GM23338 (cell line): ENCODE measurements around the gene MAGI1. TPM values are rescaled to one million over a fixed set of nuclear protein-coding genes. Genes with fewer than 3 reads are reported as not detected.

Experiments used
- ATAC-seq: fragments of 200-7000 bp; cut with Tn5 transposase; 3 replicates; pipeline ENCODE4 v1.9.1; 2020
- DNase-seq: peaks from one replicate; pipeline ENCODE4 v3.0.0-alpha.2; 2015; ENCODE audit warnings: low spot score
- H2AFZ ChIP-seq: fragments of 200-600 bp; sonication (generic); 2 replicates; pipeline ENCODE4 v1.8.0; 2016; ENCODE audit warnings: antibody characterized with exemption, mild to moderate bottlenecking, moderate library complexity
- H3F3A ChIP-seq: fragments of 200-600 bp; sonication (generic); replicated peaks from 2 replicates; pipeline ENCODE4 v1.8.0; 2017; ENCODE audit warnings: antibody characterized with exemption, mixed run types, low read depth
- H3K27ac ChIP-seq: fragments of 200-600 bp; sonication (generic); 2 replicates; pipeline ENCODE4 v1.6.1; 2016; ENCODE audit warnings: low read depth
- H3K27me3 ChIP-seq: fragments of 200-600 bp; sonication (generic); 2 replicates; pipeline ENCODE4 v1.8.0; 2016; ENCODE audit warnings: mild to moderate bottlenecking, mixed run types, moderate library complexity; ENCODE audit not compliant: insufficient read depth
- H3K36me3 ChIP-seq: fragments of 200-600 bp; sonication (generic); 2 replicates; pipeline ENCODE4 v1.8.0; 2016; ENCODE audit warnings: mild to moderate bottlenecking; ENCODE audit not compliant: insufficient read depth
- H3K4me1 ChIP-seq: fragments of 200-600 bp; sonication (generic); 2 replicates; pipeline ENCODE4 v1.8.0; 2016; ENCODE audit warnings: mild to moderate bottlenecking, moderate library complexity; ENCODE audit not compliant: insufficient read depth
- H3K4me2 ChIP-seq: fragments of 200-600 bp; sonication (generic); 2 replicates; pipeline ENCODE4 v1.7.1; 2017; ENCODE audit warnings: mixed run types
- H3K4me3 ChIP-seq: fragments of 200-600 bp; sonication (generic); 2 replicates; pipeline ENCODE4 v1.6.1; 2016; ENCODE audit warnings: mixed run types
- H3K79me2 ChIP-seq: fragments of 200-600 bp; sonication (generic); replicated peaks from 2 replicates; pipeline ENCODE4 v1.8.0; 2017; ENCODE audit warnings: mild to moderate bottlenecking; ENCODE audit not compliant: insufficient read depth
- H3K9me2 ChIP-seq: fragments of 200-600 bp; sonication (generic); 2 replicates; pipeline ENCODE4 v1.8.0; 2017; ENCODE audit not compliant: insufficient read depth
- H4K20me1 ChIP-seq: fragments of 200-600 bp; sonication (generic); replicated peaks from 2 replicates; pipeline ENCODE4 v1.8.0; 2017; ENCODE audit warnings: mild to moderate bottlenecking; ENCODE audit not compliant: insufficient read depth
- H3K27ac Mint-ChIP-seq: 2 replicates; pipeline ENCODE4 v1.8.0; 2020; ENCODE audit warnings: inconsistent platforms, mild to moderate bottlenecking, moderate library complexity, mixed read lengths
- H3K27me3 Mint-ChIP-seq: 3 replicates; pipeline ENCODE4 v1.8.0; 2022; ENCODE audit warnings: low read depth, mild to moderate bottlenecking, moderate library complexity, mixed read lengths, inconsistent platforms; ENCODE audit not compliant: insufficient read depth, poor library complexity
- H3K36me3 Mint-ChIP-seq: 3 replicates; pipeline ENCODE4 v1.8.0; 2021; ENCODE audit warnings: low read depth, mild to moderate bottlenecking, inconsistent platforms, moderate library complexity, mixed read lengths
- H3K4me1 Mint-ChIP-seq: 3 replicates; pipeline ENCODE4 v1.8.0; 2020; ENCODE audit warnings: mild to moderate bottlenecking, inconsistent platforms, mixed read lengths
- H3K4me3 Mint-ChIP-seq: 3 replicates; pipeline ENCODE4 v1.8.0; 2021; ENCODE audit warnings: moderate library complexity, mild to moderate bottlenecking, inconsistent platforms, mixed read lengths
- H3K9me3 Mint-ChIP-seq: 3 replicates; pipeline ENCODE4 v1.8.0; 2020; ENCODE audit warnings: moderate library complexity, mild to moderate bottlenecking, inconsistent platforms, mixed read lengths
- CREB1 ChIP-seq: fragments of 250-450 bp; sonication (Bioruptor Pico); IDR thresholded peaks from 2 replicates; pipeline ENCODE4 v1.5.0; 2020; ENCODE audit warnings: low read depth, mild to moderate bottlenecking, moderate library complexity
- EZH2 ChIP-seq: fragments of 200-600 bp; sonication (generic); IDR thresholded peaks from one replicate; pipeline ENCODE4 v1.8.0; 2017; ENCODE audit warnings: antibody characterized with exemption, mild to moderate bottlenecking, low read depth; ENCODE audit not compliant: unreplicated experiment
- EZH2phosphoT487 ChIP-seq: fragments of 200-600 bp; sonication (generic); IDR thresholded peaks from one replicate; pipeline ENCODE4 v1.8.1; 2018; ENCODE audit warnings: antibody characterized with exemption; ENCODE audit not compliant: unreplicated experiment
- JUNB ChIP-seq: IDR thresholded peaks from one replicate; pipeline ENCODE4 v1.6.1; 2016; ENCODE audit warnings: antibody characterized with exemption; ENCODE audit not compliant: unreplicated experiment
- NANOG ChIP-seq: IDR thresholded peaks from 2 replicates; pipeline ENCODE4 v1.6.1; 2016; ENCODE audit warnings: antibody characterized with exemption, borderline replicate concordance
- POLR2AphosphoS5 ChIP-seq: IDR thresholded peaks from 2 replicates; pipeline ENCODE4 v1.6.1; 2016; ENCODE audit warnings: antibody characterized with exemption, low read depth
- STAT1 ChIP-seq: IDR thresholded peaks from one replicate; pipeline ENCODE4 v1.6.1; 2016; ENCODE audit warnings: antibody characterized with exemption; ENCODE audit not compliant: unreplicated experiment
- ZNF114 ChIP-seq: fragments of 250-450 bp; sonication (Bioruptor Pico); IDR thresholded peaks from 2 replicates; pipeline ENCODE4 v1.5.0; 2020; ENCODE audit warnings: mild to moderate bottlenecking, moderate library complexity
- ZNF331 ChIP-seq: fragments of 250-450 bp; sonication (Bioruptor Pico); IDR thresholded peaks from 2 replicates; pipeline ENCODE4 v1.5.0; 2020; ENCODE audit warnings: low read depth, mild to moderate bottlenecking, moderate library complexity
- polyA plus RNA-seq: library from polyadenylated mRNA; unstranded; fragments of >200 nt; fragmentation: Nextera tagmentation; extraction: Ambion mirVana; gene quantifications from 2 replicates; pipeline ENCODE4 v1.2.1, GENCODE V29; 2016
- total RNA-seq: library from RNA; depleted of rRNA; stranded (reverse); fragments of >200 nt; shearing (Covaris generic); gene quantifications from 2 replicates; pipeline ENCODE4 v1.2.3, GENCODE V29; 2014
- TF ChIP-seq, protein P1 (sequence below): IDR thresholded peaks from 2 replicates; pipeline ENCODE4 v1.6.1; 2016; ENCODE audit warnings: antibody characterized with exemption
- TF ChIP-seq, protein P2 (sequence below): IDR thresholded peaks from one replicate; pipeline ENCODE4 v1.6.1; 2018; ENCODE audit warnings: antibody characterized with exemption; ENCODE audit not compliant: unreplicated experiment
- TF ChIP-seq, protein P3 (sequence below): fragments of 250-450 bp; sonication (Bioruptor Pico); IDR thresholded peaks from 2 replicates; pipeline ENCODE4 v1.5.0; 2020; ENCODE audit warnings: mild to moderate bottlenecking, moderate library complexity
- TF ChIP-seq, protein P4 (sequence below), 2 experiments: fragments of 200-600 bp in 1 of 2; sonication (generic) in 1 of 2; conservative IDR thresholded peaks; 2 replicates each; pipeline versions ENCODE4 v1.5.1 to v1.6.1; 2016 to 2017; ENCODE audit warnings: antibody characterized with exemption in 2 of 2, low read depth in 2 of 2, mild to moderate bottlenecking in 2 of 2, moderate library complexity in 1 of 2

Gene MAGI1
- total and polyA plus RNA-seq, 2 experiments from 2014 or later = 27.4 to 71.2 TPM

DNA sequence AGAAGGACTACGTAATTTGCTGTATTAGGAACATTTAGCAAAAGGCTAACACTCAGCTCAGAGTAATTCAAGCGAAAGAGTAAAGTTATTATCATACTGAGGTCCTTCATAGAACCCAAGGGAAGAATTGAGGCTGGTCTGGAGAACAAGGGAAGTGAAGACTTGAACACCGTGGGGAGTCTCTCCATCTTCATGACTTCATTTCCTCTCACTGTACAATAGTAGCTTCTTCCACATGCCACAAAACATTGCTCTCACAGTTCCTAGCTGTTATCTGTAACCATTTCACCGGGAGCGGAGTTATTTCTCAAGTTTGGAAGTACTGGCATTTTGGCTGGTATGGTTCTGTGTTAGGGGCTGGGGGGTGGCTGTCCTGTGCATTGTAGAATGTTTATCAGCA, 69.7 kb downstream of the MAGI1 start:
- no peak overlapping the region for H3K27ac Mint-ChIP-seq
- H3K4me1 Mint-ChIP-seq = peaks cover 45% of the 10 kb centered on the region
- DNase-seq = no peak
- Histone ChIP-seq H3K9me2 (no peaks in the 10 kb centered on the region), H3K4me1 (peaks cover 34% of the 10 kb centered on the region), H3K27me3 (no peaks in the 10 kb centered on the region), H3K79me2 (peaks cover 84% of the 10 kb centered on the region), H3K27ac (peak overlapping the region; percentile 36; the same call in 1 of the 2 replicates), H3K4me2 (peak overlapping the region; percentile 31; the same call in 1 of the 2 replicates), H3K4me3 (no peak overlapping the region), H2AFZ (no peak overlapping the region), H3K36me3 (no peaks in the 10 kb centered on the region), H3F3A (no peaks in the 10 kb centered on the region), H4K20me1 (peaks cover 7% of the 10 kb centered on the region)
- H3K9me3 Mint-ChIP-seq = no peaks in the 10 kb centered on the region
- H3K36me3 Mint-ChIP-seq = no peaks in the 10 kb centered on the region
- TF ChIP-seq, protein P1, sequence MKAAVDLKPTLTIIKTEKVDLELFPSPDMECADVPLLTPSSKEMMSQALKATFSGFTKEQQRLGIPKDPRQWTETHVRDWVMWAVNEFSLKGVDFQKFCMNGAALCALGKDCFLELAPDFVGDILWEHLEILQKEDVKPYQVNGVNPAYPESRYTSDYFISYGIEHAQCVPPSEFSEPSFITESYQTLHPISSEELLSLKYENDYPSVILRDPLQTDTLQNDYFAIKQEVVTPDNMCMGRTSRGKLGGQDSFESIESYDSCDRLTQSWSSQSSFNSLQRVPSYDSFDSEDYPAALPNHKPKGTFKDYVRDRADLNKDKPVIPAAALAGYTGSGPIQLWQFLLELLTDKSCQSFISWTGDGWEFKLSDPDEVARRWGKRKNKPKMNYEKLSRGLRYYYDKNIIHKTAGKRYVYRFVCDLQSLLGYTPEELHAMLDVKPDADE = no peak
- TF ChIP-seq, protein P2, sequence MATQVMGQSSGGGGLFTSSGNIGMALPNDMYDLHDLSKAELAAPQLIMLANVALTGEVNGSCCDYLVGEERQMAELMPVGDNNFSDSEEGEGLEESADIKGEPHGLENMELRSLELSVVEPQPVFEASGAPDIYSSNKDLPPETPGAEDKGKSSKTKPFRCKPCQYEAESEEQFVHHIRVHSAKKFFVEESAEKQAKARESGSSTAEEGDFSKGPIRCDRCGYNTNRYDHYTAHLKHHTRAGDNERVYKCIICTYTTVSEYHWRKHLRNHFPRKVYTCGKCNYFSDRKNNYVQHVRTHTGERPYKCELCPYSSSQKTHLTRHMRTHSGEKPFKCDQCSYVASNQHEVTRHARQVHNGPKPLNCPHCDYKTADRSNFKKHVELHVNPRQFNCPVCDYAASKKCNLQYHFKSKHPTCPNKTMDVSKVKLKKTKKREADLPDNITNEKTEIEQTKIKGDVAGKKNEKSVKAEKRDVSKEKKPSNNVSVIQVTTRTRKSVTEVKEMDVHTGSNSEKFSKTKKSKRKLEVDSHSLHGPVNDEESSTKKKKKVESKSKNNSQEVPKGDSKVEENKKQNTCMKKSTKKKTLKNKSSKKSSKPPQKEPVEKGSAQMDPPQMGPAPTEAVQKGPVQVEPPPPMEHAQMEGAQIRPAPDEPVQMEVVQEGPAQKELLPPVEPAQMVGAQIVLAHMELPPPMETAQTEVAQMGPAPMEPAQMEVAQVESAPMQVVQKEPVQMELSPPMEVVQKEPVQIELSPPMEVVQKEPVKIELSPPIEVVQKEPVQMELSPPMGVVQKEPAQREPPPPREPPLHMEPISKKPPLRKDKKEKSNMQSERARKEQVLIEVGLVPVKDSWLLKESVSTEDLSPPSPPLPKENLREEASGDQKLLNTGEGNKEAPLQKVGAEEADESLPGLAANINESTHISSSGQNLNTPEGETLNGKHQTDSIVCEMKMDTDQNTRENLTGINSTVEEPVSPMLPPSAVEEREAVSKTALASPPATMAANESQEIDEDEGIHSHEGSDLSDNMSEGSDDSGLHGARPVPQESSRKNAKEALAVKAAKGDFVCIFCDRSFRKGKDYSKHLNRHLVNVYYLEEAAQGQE = no peak
- TF ChIP-seq EZH2phosphoT487 (no peak), POLR2AphosphoS5 (no peak), ZNF114 (CRISPR knock-in tag) (no peak), EZH2 (no peak), CREB1 (CRISPR knock-in tag) (no peak), JUNB (no peak), STAT1 (no peak), ZNF331 (CRISPR knock-in tag) (no peak), NANOG (no peak)
- TF ChIP-seq, protein P3, sequence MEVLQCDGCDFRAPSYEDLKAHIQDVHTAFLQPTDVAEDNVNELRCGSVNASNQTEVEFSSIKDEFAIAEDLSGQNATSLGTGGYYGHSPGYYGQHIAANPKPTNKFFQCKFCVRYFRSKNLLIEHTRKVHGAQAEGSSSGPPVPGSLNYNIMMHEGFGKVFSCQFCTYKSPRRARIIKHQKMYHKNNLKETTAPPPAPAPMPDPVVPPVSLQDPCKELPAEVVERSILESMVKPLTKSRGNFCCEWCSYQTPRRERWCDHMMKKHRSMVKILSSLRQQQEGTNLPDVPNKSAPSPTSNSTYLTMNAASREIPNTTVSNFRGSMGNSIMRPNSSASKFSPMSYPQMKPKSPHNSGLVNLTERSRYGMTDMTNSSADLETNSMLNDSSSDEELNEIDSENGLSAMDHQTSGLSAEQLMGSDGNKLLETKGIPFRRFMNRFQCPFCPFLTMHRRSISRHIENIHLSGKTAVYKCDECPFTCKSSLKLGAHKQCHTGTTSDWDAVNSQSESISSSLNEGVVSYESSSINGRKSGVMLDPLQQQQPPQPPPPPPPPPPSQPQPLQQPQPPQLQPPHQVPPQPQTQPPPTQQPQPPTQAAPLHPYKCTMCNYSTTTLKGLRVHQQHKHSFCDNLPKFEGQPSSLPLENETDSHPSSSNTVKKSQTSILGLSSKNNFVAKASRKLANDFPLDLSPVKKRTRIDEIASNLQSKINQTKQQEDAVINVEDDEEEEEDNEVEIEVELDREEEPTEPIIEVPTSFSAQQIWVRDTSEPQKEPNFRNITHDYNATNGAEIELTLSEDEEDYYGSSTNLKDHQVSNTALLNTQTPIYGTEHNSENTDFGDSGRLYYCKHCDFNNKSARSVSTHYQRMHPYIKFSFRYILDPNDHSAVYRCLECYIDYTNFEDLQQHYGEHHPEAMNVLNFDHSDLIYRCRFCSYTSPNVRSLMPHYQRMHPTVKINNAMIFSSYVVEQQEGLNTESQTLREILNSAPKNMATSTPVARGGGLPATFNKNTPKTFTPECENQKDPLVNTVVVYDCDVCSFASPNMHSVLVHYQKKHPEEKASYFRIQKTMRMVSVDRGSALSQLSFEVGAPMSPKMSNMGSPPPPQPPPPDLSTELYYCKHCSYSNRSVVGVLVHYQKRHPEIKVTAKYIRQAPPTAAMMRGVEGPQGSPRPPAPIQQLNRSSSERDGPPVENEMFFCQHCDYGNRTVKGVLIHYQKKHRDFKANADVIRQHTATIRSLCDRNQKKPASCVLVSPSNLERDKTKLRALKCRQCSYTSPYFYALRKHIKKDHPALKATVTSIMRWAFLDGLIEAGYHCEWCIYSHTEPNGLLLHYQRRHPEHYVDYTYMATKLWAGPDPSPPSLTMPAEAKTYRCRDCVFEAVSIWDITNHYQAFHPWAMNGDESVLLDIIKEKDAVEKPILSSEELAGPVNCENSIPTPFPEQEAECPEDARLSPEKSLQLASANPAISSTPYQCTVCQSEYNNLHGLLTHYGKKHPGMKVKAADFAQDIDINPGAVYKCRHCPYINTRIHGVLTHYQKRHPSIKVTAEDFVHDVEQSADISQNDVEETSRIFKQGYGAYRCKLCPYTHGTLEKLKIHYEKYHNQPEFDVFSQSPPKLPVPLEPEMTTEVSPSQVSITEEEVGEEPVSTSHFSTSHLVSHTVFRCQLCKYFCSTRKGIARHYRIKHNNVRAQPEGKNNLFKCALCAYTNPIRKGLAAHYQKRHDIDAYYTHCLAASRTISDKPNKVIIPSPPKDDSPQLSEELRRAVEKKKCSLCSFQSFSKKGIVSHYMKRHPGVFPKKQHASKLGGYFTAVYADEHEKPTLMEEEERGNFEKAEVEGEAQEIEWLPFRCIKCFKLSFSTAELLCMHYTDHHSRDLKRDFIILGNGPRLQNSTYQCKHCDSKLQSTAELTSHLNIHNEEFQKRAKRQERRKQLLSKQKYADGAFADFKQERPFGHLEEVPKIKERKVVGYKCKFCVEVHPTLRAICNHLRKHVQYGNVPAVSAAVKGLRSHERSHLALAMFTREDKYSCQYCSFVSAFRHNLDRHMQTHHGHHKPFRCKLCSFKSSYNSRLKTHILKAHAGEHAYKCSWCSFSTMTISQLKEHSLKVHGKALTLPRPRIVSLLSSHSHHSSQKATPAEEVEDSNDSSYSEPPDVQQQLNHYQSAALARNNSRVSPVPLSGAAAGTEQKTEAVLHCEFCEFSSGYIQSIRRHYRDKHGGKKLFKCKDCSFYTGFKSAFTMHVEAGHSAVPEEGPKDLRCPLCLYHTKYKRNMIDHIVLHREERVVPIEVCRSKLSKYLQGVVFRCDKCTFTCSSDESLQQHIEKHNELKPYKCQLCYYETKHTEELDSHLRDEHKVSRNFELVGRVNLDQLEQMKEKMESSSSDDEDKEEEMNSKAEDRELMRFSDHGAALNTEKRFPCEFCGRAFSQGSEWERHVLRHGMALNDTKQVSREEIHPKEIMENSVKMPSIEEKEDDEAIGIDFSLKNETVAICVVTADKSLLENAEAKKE (CRISPR knock-in tag) = no peak
- TF ChIP-seq, protein P4, sequence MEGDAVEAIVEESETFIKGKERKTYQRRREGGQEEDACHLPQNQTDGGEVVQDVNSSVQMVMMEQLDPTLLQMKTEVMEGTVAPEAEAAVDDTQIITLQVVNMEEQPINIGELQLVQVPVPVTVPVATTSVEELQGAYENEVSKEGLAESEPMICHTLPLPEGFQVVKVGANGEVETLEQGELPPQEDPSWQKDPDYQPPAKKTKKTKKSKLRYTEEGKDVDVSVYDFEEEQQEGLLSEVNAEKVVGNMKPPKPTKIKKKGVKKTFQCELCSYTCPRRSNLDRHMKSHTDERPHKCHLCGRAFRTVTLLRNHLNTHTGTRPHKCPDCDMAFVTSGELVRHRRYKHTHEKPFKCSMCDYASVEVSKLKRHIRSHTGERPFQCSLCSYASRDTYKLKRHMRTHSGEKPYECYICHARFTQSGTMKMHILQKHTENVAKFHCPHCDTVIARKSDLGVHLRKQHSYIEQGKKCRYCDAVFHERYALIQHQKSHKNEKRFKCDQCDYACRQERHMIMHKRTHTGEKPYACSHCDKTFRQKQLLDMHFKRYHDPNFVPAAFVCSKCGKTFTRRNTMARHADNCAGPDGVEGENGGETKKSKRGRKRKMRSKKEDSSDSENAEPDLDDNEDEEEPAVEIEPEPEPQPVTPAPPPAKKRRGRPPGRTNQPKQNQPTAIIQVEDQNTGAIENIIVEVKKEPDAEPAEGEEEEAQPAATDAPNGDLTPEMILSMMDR (conservative IDR thresholded peaks at IDR 0.05; ENCODE audit: low read depth in 2 of 2) = no peak
- H3K4me3 Mint-ChIP-seq = no peak overlapping the region
- ATAC-seq = no peak
- peaks cover 2% of the 10 kb centered on the region for H3K27me3 Mint-ChIP-seq
